ENCODE measurements around the gene SON. TPM values are rescaled to one million over a fixed set of nuclear protein-coding genes. Genes with fewer than 3 reads are reported as not detected.

The SON gene
- total and polyA plus RNA-seq, 2 of the 13 experiments (the other 11 are each of a cell fraction or from before 2014, with no cell fraction given) = 61.3 to 78.3 TPM

GRCh38 chr21:33512481-33512880 is 30.4 kb upstream of the SON start (continued):
- TF ChIP-seq, protein P1, sequence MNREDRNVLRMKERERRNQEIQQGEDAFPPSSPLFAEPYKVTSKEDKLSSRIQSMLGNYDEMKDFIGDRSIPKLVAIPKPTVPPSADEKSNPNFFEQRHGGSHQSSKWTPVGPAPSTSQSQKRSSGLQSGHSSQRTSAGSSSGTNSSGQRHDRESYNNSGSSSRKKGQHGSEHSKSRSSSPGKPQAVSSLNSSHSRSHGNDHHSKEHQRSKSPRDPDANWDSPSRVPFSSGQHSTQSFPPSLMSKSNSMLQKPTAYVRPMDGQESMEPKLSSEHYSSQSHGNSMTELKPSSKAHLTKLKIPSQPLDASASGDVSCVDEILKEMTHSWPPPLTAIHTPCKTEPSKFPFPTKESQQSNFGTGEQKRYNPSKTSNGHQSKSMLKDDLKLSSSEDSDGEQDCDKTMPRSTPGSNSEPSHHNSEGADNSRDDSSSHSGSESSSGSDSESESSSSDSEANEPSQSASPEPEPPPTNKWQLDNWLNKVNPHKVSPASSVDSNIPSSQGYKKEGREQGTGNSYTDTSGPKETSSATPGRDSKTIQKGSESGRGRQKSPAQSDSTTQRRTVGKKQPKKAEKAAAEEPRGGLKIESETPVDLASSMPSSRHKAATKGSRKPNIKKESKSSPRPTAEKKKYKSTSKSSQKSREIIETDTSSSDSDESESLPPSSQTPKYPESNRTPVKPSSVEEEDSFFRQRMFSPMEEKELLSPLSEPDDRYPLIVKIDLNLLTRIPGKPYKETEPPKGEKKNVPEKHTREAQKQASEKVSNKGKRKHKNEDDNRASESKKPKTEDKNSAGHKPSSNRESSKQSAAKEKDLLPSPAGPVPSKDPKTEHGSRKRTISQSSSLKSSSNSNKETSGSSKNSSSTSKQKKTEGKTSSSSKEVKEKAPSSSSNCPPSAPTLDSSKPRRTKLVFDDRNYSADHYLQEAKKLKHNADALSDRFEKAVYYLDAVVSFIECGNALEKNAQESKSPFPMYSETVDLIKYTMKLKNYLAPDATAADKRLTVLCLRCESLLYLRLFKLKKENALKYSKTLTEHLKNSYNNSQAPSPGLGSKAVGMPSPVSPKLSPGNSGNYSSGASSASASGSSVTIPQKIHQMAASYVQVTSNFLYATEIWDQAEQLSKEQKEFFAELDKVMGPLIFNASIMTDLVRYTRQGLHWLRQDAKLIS (CRISPR knock-in tag; IDR thresholded peaks at IDR 0.05) = no peak
- no peak for TF ChIP-seq ETV5 (CRISPR knock-in tag; IDR thresholded peaks at IDR 0.05; ENCODE audit: borderline replicate concordance)
- TF ChIP-seq HMG20B (CRISPR knock-in tag; conservative IDR thresholded peaks at IDR 0.05) = no peak
- TF ChIP-seq HNF4A (CRISPR knock-in tag; IDR thresholded peaks at IDR 0.05) = no peak
- no peak for TF ChIP-seq ZNF569 (CRISPR knock-in tag; IDR thresholded peaks at IDR 0.05; ENCODE audit: borderline replicate concordance)
- no peak for TF ChIP-seq GATAD2A (CRISPR knock-in tag; IDR thresholded peaks at IDR 0.05)

- no peak overlapping the region for H2AFZ ChIP-seq (ENCODE audit: low read length)
- in situ Hi-C loops (cut with HindIII; ENCODE audit: extremely low pct_ligation_motif_present, low pct_unique_long_range_greater_than_20kb) (no loop called here), intact Hi-C loops (cut with micrococcal nuclease; ENCODE audit: unreplicated experiment) (no loop called here)
- ATAC-seq (no peak), FAIRE-seq (no peak), DNase-seq (ENCODE audit: low spot score) (no peak)
- POLR2A ChIA-PET = no interaction called here
- no peak overlapping the region for H3K4me3 ChIP-seq (replicated peaks in 1 of 3; ENCODE audit: insufficient read depth in 1 of 3, low read depth in 2 of 3, low read length in 3 of 3)
- H3K4me1 ChIP-seq (ENCODE audit: insufficient read depth, low read length) = no peaks in the 10 kb centered on the region
- BruUV-seq (replicated peaks) = no TSS peak
- no peak for TF ChIP-seq ZFP41 (CRISPR knock-in tag; IDR thresholded peaks at IDR 0.05; ENCODE audit: borderline replicate concordance)
- TF ChIP-seq CEBPB (IDR thresholded peaks at IDR 0.05; ENCODE audit: borderline replicate concordance, low read depth, low read length) = peak; percentile 36; the same call in 1 of the 2 replicates
- no peaks in the 10 kb centered on the region for H3K9me3 ChIP-seq (ENCODE audit: low read length)
- no peaks in the 10 kb centered on the region for H3K27me3 ChIP-seq (ENCODE audit: control insufficient read depth in 1 of 2, insufficient read depth in 2 of 2, low read length in 2 of 2)
- H3K36me3 ChIP-seq (replicated peaks in 1 of 2; ENCODE audit: control insufficient read depth in 1 of 2, insufficient read depth in 2 of 2, low read length in 2 of 2) = peaks cover 16 to 70% of the 10 kb centered on the region in 2 experiments
- H3K79me2 ChIP-seq (ENCODE audit: insufficient read depth, low read length) = no peaks in the 10 kb centered on the region
- H3K9ac ChIP-seq (ENCODE audit: insufficient read depth, low read depth, low read length) = no peak overlapping the region
- H4K20me1 ChIP-seq (ENCODE audit: insufficient read depth, low read length) = no peaks in the 10 kb centered on the region
- WGBS (ENCODE audit: low lambda C conversion rate) = 95% methylated on average over 2 of the region's 2 CpGs
- CTCF ChIA-PET (ENCODE audit: low intra/inter-chr PET ratio, low total read pairs) = no interaction called here
- no peak overlapping the region for H3K27ac ChIP-seq (ENCODE audit: extremely low read length, insufficient read depth, low read length)
- H3K4me2 ChIP-seq (ENCODE audit: low read depth, low read length) = no peak overlapping the region
Measured at GRCh38 chr21:33514229-33514628, 28.6 kb upstream of the SON start.

Data from HepG2 (cell line).